A549 treated with AZD9567 at 1 μM for 4 hours (cell line): ENCODE results near the gene TMEM151A. TPM values are rescaled to one million over a fixed set of nuclear protein-coding genes. Genes with fewer than 3 reads are reported as not detected.

Experiments
- total RNA-seq: library from RNA; stranded (reverse); fragments of 200-300 nt; extraction: Qiagen RNA extraction; gene quantifications from 5 replicates; pipeline ENCODE4 v1.2.3, GENCODE V29; 2022; ENCODE audit not compliant: insufficient read depth

Gene TMEM151A
- 2.3 to 3.9 TPM (median 3.9 TPM) in 5 replicates for total RNA-seq

DNA sequence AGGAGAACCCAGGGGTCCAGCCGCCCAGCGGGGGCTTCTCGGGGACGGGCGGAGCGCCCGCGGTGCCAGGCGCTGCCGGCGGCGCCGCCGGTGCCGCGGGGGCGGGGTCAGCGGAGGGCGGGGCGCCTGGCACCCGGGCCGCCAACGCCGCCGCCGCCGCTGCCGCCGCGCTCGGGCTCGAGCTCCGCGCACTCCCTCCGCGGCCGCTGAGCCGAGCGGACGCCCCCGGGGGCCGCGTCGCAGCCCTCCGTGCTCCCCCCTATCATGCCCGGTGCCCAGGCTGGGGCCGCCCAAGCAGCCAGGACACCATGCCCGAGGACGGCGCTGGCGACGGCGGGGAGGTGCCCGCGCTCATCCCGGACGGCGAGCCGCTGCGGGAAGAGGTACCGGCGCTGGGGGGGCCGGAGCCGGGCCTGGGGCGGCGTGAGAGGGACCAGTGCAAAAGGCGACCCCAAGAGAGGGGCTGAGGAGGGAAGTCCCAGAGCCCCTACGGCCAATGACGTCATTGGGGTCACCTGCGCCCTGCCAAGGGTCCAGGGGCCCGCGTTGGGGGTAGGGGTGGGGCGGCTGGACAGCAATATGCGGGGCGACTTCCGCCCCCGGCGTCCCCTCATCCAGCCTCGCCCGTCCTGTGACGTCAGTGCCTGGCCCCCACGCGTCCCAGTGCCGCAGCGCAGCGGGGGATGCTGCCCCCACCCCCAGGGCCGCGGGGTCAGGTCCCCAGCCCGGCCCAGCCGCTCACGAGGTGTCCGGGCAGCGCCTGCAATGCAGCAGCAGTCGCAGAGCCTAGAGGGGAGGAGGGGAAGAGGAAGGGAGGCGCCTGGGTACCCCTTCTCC is at the start of gene TMEM151A:
TSS of gene TMEM151A (plus strand) at position 189 of the 837 bp plus-strand sequence. CDS start at position 309, 120 bp downstream.

DNA sequence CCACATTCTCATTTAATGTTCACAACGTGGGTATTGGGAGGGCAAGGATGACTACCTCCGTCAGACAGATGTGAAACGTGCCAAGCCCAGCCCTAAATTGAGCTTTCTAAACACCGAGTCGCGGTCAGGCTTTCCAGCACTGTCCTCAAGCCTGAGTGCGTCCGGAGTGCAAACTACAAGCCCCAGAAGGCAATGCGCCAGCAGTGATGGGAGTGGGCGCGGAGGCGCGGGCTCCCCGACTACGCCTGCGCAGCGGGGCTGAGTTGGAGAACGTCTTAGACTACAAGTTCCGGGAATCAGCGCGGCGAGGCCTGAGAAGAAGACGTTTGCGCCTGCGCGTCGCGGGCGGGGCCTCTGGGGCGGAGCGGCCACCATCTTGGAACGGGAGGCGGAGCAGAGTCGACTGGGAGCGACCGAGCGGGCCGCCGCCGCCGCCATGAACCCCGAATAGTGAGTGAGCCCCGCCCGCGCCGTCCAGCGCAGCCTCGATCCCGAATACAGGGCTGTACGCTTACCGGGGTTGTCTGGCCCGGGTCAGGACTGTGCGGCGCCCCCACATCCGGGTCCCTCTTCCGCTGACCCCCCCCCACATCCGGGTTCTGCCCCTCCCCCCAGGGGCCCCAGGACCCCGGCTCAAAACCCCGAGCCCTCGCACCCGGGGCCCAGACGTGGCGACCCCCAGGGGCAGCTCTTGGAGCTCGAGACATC is 23.3 kb upstream of the TMEM151A start, which contains the start of gene RAB1B:
TSS of gene RAB1B (plus strand) at position 396 of the 708 bp plus-strand sequence. CDS start at position 437, 41 bp downstream.

DNA sequence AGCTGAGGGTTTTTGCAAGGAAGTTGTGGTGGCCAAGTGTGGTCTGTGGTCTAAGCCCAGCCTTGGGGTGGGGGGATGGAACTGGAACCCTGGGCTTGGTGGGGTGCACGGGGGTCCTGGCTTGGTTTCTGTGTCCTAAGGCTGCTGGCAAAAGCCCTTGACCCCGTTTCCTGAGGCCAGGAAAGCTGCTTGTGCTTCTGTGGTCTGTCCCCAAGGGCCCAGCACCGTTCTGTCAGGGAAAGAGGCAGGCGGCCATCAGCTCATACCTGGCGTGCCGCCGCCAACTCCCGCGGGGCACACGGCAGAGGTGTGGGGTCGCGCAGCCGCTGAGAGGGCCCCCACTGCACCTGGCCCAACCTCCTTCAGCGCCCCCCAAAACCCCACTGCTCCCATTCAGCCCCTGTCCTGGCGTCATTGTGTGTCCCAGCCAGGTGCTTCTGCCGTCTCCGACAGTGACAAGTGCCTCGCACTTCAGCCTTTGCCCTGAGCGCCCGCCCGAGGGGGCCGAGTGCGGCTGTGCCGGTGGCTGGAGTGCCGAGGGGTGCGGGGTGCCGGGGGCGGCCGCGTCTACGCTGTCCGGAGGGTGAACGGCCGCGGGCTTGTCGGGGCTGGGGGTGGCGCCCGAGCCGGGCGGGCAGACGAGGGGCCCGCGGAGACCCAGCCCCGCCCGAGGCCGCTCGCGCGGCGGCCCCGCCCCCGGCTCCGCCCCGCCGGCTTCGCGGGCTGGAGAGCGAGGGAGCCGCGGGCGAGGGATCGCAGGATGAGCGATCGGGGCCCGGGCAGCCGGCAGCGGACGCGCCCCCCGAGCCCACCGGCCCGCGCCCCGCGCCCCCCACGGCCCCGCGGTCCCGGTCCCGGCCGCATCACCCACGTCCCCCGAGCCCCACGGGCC is 14.0 kb upstream of the TMEM151A start, which contains the start of gene CNIH2:
TSS of gene CNIH2 (plus strand) at position 705 of the 892 bp plus-strand sequence. CDS start 282 bp downstream, outside the sequence.

DNA sequence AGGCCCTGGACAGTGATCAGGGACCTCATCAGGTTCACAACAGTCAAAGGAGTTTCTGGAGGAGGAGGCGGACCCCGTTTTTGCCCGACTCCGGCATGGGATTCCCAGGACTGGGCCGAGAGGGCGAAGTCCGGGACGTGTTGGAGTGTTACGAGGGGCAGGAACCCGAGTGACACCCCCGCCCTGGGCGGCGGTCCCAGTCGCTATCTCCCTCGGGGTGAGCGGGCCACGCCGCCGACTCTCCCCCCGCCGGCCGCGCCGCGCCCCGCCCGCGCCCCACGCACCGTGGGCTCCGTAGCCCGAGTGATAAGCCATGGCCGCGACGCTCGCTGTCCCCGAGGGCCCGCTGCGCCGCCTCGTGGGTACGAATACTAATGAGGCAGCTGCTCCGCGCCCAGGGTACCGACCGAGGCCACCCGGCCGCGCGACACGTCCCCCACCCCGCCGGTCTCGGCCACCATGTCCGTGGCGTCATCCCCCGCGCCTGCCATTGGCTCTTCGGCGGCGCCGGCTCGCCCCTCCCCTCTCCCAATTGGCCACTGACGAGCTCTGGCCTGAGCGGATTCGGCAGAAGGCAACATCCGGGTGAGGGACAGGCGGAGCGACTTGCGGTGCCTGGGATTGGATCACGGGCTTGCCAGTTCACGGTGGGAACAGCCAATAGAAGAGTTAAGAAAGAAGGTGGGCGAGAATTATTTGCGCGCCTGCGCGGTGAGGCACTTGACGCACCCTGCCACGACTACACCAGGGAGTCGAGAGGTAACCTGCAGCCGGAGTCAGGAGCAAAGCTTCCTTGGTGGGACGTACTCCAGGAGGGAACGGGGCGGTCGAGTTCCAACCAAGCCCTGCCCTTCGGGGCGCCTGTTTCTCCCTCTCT is 2.8 kb upstream of the TMEM151A start, which contains the start of gene YIF1A:
TSS of gene YIF1A (minus strand) at position 473 of the 877 bp plus-strand sequence. CDS start at position 315, 158 bp downstream.

DNA sequence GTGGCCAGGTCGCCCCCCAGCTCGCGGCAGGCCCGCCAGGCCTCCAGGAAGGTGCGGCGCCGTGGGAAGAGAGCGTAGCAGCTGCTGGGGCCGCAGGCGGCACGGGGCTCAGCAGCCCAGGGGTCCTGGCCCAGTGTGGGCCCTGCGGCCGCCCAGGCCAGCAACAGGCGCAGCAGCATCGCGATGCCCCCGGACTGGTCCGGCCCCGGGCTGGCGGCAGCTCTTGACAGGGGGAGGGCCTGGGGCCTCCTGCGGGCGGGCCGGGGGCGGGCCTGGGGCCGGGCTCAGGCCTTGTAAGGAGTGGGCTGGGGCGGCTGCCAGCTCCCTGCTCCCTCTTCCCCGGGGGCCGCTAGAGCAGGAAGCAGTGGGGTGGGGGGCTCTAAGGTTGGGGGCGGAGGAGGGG is 25.2 kb downstream of the TMEM151A start, which contains the start of gene CD248:
TSS of gene CD248 (minus strand) at position 196 of the 403 bp plus-strand sequence. CDS start at position 179, 17 bp downstream.

DNA sequence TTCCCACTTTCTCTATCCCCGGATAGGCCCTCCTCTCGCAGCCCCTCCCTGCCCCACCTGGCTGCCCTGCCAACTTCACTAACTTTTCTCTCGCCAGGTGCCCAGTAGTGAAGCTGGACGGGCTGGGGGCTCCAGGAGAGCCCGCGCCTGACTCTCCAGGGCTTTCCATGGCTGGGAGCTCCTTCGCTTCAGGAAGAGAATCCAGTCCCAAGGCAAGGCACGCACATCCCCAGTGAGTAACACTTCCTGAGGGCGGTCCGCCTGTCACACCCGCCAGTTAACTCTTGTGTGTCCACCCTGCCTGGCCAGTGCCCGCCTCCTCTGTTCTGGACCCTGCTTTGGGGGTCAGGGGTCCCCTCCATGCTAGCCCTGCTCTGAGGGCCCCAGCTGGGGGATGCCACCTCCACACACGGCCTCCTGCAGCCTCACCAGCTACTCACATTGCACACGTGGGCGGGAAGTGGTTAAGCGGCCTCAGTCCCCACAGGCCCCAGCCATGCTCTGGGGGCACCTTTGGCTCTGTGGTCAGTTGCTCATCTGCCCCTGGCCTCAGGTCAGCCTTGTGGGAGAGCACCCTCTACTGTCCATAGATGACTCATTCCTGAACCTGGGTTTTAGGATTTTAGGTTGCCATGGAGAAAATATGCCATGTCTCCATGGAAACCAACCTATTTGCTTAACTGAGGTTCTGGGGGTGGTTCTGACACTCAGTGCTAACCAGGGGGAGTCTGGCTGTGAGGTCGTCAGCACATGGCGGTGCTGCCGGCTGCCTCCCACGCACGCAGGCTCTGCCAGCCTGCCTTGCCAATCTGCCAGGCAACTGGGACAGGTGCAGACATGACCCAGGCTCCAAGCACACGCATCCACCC is 44.8 kb downstream of the TMEM151A start, which contains the start of gene RIN1:
TSS of gene RIN1 (minus strand) at position 201 of the 869 bp plus-strand sequence. CDS start at position 169, 32 bp downstream.

DNA sequence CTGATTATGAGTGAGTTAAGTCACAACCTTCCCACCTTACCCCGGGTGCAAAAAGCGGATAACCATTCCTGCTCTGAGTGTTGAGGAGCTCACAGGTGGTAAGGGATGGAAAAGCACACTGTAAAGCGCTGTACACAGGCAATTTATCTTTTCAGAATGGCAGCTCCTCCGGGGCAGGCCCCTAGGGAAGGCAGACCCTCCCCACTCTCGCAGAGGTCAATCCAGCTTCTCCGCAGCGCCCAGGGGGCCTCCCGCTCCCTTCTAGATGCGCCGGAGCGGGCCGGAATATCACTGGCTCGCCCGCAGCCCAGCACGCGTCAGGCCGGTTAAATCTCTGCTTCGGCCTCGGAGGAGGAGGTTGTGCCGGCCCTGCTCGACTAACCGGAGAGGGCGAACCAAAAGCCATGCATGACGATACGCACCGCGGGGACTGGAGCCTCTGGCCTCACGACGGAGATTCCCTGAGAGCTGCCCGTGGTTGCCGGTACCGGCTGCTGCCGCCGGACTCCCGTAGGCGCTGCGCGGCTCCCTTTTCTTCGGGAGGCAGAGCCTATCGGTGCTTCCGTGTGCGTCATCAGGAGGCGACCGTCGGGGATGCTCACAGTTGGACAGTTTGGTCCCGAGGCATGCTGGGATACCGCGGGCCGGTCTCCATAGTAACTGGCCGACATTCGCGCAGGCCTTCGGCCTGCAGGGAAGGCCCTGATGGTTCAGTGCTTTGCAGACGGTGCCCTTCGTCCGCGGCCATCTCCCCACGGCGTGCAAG is 53.0 kb downstream of the TMEM151A start, which contains the start of gene BRMS1:
TSS of gene BRMS1 (minus strand) at position 555 of the 766 bp plus-strand sequence. CDS start 2,870 bp downstream, outside the sequence.

Other genes with a start within 250 kb of the TMEM151A start
- gene GAL3ST3, start 242.7 kb upstream of the TMEM151A start, total RNA-seq, result not detected in 5 replicates
- gene SF3B2, start 239.5 kb upstream of the TMEM151A start, total RNA-seq, result 161 to 190 TPM (median 171 TPM) in 5 replicates
- 61.1 to 87.1 TPM (median 78.1 TPM) in 5 replicates for gene PACS1, start 221.6 kb upstream of the TMEM151A start, total RNA-seq
- 40.0 to 50.4 TPM (median 45.9 TPM) in 5 replicates for gene KLC2, start 34.2 kb upstream of the TMEM151A start, total RNA-seq
- gene RAB1B, start 23.3 kb upstream of the TMEM151A start, total RNA-seq, result 130 to 148 TPM (median 140 TPM) in 5 replicates
- 2.3 to 2.6 TPM (median 2.5 TPM) in 4 of 5 replicates, not detected in the other for gene CNIH2, start 13.7 kb upstream of the TMEM151A start, total RNA-seq
- 113 to 127 TPM (median 120 TPM) in 5 replicates for gene YIF1A, start 2.8 kb upstream of the TMEM151A start, total RNA-seq
- 0.05 TPM in 1 of 5 replicates, not detected in the others for gene CD248, start 25.1 kb downstream of the TMEM151A start, total RNA-seq
- gene RIN1, start 44.5 kb downstream of the TMEM151A start, total RNA-seq, result 22.4 to 36.2 TPM (median 33.7 TPM) in 5 replicates
- gene BRMS1, start 53.2 kb downstream of the TMEM151A start, total RNA-seq, result 66.1 to 97.8 TPM (median 88.3 TPM) in 5 replicates
- 14.9 to 18.3 TPM (median 16.0 TPM) in 5 replicates for gene B4GAT1, start 55.7 kb downstream of the TMEM151A start, total RNA-seq
- gene SLC29A2, start 79.9 kb downstream of the TMEM151A start, total RNA-seq, result 4.1 to 6.8 TPM (median 5.4 TPM) in 5 replicates
- gene NPAS4, start 129.1 kb downstream of the TMEM151A start, total RNA-seq, result not detected in 5 replicates
- gene MRPL11, start 147.0 kb downstream of the TMEM151A start, total RNA-seq, result 90.1 to 116 TPM (median 112 TPM) in 5 replicates
- gene PELI3, start 175.0 kb downstream of the TMEM151A start, total RNA-seq, result 4.3 to 6.1 TPM (median 5.0 TPM) in 5 replicates
- 51.3 to 93.2 TPM (median 55.9 TPM) in 5 replicates for gene DPP3, start 188.5 kb downstream of the TMEM151A start, total RNA-seq
- gene BBS1, start 218.7 kb downstream of the TMEM151A start, total RNA-seq, result 7.5 to 11.6 TPM (median 10.1 TPM) in 5 replicates